OCI-LY1 (cell line): ENCODE measurements around the gene GRB10.

Experiments used
- H2AFZ ChIP-seq: fragments of 200-600 bp; sonication (generic), shearing (Covaris generic); 2 replicates; pipeline ENCODE4 v1.6.0; 2014; ENCODE audit warnings: antibody characterized with exemption, mild to moderate bottlenecking, low read length
- H3F3A ChIP-seq: fragments of 200-600 bp; sonication (generic), shearing (Covaris generic); 2 replicates; pipeline ENCODE4 v1.6.0; 2014; ENCODE audit warnings: mild to moderate bottlenecking, antibody characterized with exemption, low read length, moderate library complexity; ENCODE audit not compliant: insufficient read depth
- H3K27ac ChIP-seq: fragments of 200-600 bp; sonication (generic); 2 replicates; pipeline ENCODE4 v1.5.1; 2014; ENCODE audit warnings: low read length, mixed run types, mild to moderate bottlenecking, low read depth; ENCODE audit not compliant: poor library complexity, severe bottlenecking
- H3K27me3 ChIP-seq: fragments of 200-600 bp; sonication (generic); 2 replicates; pipeline ENCODE4 v1.6.0; 2014; ENCODE audit warnings: antibody characterized with exemption, mild to moderate bottlenecking, low read length, moderate library complexity; ENCODE audit not compliant: insufficient read depth
- H3K36me3 ChIP-seq: fragments of 200-600 bp; sonication (generic); 2 replicates; pipeline ENCODE4 v1.6.1; 2014; ENCODE audit warnings: mild to moderate bottlenecking, antibody characterized with exemption, low read length, moderate library complexity, mixed read lengths; ENCODE audit not compliant: insufficient read depth
- H3K4me1 ChIP-seq: fragments of 200-600 bp; sonication (generic); 2 replicates; pipeline ENCODE4 v1.5.1; 2014; ENCODE audit warnings: mild to moderate bottlenecking, low read length, moderate library complexity; ENCODE audit not compliant: insufficient read depth, severe bottlenecking
- H3K4me2 ChIP-seq: fragments of 200-600 bp; sonication (generic), shearing (Covaris generic); 2 replicates; pipeline ENCODE4 v1.6.1; 2014; ENCODE audit warnings: low read length
- H3K4me3 ChIP-seq: fragments of 200-600 bp; sonication (generic); 2 replicates; pipeline ENCODE4 v1.5.1; 2014; ENCODE audit warnings: low read length, low read depth, mild to moderate bottlenecking, mixed read lengths; ENCODE audit not compliant: poor library complexity, severe bottlenecking
- H3K79me2 ChIP-seq: fragments of 200-600 bp; shearing (Covaris generic); 2 replicates; pipeline ENCODE4 v1.6.1; 2016; ENCODE audit warnings: mixed run types, low read length, mixed read lengths; ENCODE audit not compliant: insufficient read depth
- H3K9ac ChIP-seq: fragments of 200-600 bp; sonication (generic), shearing (Covaris generic); 2 replicates; pipeline ENCODE4 v1.6.1; 2014; ENCODE audit warnings: mild to moderate bottlenecking, low read length, mixed read lengths
- H3K9me2 ChIP-seq: fragments of 200-600 bp; sonication (generic), shearing (Covaris generic); 2 replicates; pipeline ENCODE4 v1.6.1; 2014; ENCODE audit warnings: low read depth, mild to moderate bottlenecking, low read length, mixed read lengths
- H3K9me3 ChIP-seq: fragments of 200-600 bp; shearing (Covaris generic); 2 replicates; pipeline ENCODE4 v1.6.1; 2014; ENCODE audit warnings: low read length, mixed read lengths
- H4K20me1 ChIP-seq: fragments of 200-600 bp; sonication (generic), shearing (Covaris generic); 2 replicates; pipeline ENCODE4 v1.6.0; 2016; ENCODE audit warnings: mild to moderate bottlenecking, low read length; ENCODE audit not compliant: insufficient read depth
- CTCF ChIP-seq: fragments of 200-600 bp; sonication (generic), shearing (Covaris generic); IDR thresholded peaks from 2 replicates; pipeline ENCODE4 v1.5.1; 2017; ENCODE audit warnings: mild to moderate bottlenecking, antibody characterized with exemption, low read length, moderate library complexity, mixed read lengths
- EZH2 ChIP-seq: fragments of 200-600 bp; sonication (generic), shearing (Covaris generic); IDR thresholded peaks from 2 replicates; pipeline ENCODE4 v1.8.0; 2017; ENCODE audit warnings: borderline replicate concordance, mixed run types, mild to moderate bottlenecking, antibody characterized with exemption, low read length, moderate library complexity, mixed read lengths

GRB10 gene

GRCh38 chr7:50827281-50827680, 44.6 kb upstream of the GRB10 start:
- Histone ChIP-seq H3K4me1 (no peaks in the 10 kb centered on the region), H4K20me1 (no peaks in the 10 kb centered on the region), H3F3A (no peaks in the 10 kb centered on the region), H3K27me3 (0 out of 2 replicates have a peak, but pooled peaks cover 4% of the 10 kb centered on the region), H3K4me3 (no peak overlapping the region), H3K9me2 (no peaks in the 10 kb centered on the region), H3K79me2 (no peaks in the 10 kb centered on the region), H3K9me3 (no peaks in the 10 kb centered on the region), H3K27ac (no peak overlapping the region), H3K4me2 (no peak overlapping the region), H3K36me3 (no peaks in the 10 kb centered on the region), H2AFZ (no peak overlapping the region), H3K9ac (no peak overlapping the region)
- TF ChIP-seq CTCF (no peak), EZH2 (no peak)

- H3K4me3 ChIP-seq: no peak overlapping the region
- H3F3A ChIP-seq: no peaks in the 10 kb centered on the region
- H3K9me2 ChIP-seq: no peaks in the 10 kb centered on the region
- no peak overlapping the region for H3K9ac ChIP-seq
- H4K20me1 ChIP-seq: no peaks in the 10 kb centered on the region
- TF ChIP-seq CTCF (no peak), EZH2 (no peak)
- H2AFZ ChIP-seq: no peak overlapping the region
- no peak overlapping the region for H3K27ac ChIP-seq
- no peak overlapping the region for H3K4me2 ChIP-seq
- H3K4me1 ChIP-seq: no peaks in the 10 kb centered on the region
- H3K9me3 ChIP-seq: no peaks in the 10 kb centered on the region
- no peaks in the 10 kb centered on the region for H3K36me3 ChIP-seq
- H3K79me2 ChIP-seq: no peaks in the 10 kb centered on the region
- H3K27me3 ChIP-seq: 0 out of 2 replicates have a peak, but pooled peaks cover 4% of the 10 kb centered on the region
These were observed 43.9 kb upstream of the GRB10 start for GRCh38 chr7:50826371-50827172.

DNA sequence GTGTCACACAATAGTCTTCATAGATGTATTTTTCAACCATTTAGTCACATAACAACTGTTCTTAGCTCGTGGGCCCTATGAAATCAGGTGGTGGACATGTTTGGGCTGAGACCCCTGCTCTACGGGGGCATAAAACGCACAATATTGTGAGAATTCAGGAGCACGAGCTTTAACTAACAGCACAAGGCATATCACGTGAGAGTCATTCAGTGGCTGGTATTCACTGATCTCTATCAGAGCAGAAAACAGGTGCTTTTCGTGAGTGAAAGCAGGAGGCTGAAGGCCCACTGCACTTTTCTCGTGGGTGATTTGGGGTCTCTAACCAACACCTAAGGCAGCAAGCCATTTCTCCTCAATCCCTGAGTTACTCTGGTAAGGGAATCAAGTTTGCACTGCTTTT, 42.8 kb upstream of the GRB10 start:
- Histone ChIP-seq H3K36me3 (no peaks in the 10 kb centered on the region), H3K4me2 (no peak overlapping the region), H4K20me1 (no peaks in the 10 kb centered on the region), H3K9ac (no peak overlapping the region), H3F3A (no peaks in the 10 kb centered on the region), H3K27ac (no peak overlapping the region), H3K4me1 (no peaks in the 10 kb centered on the region), H3K9me3 (no peaks in the 10 kb centered on the region), H3K9me2 (no peaks in the 10 kb centered on the region), H3K4me3 (no peak overlapping the region), H2AFZ (no peak overlapping the region), H3K27me3 (0 out of 2 replicates have a peak, but pooled peaks cover 4% of the 10 kb centered on the region), H3K79me2 (no peaks in the 10 kb centered on the region)
- TF ChIP-seq CTCF (no peak), EZH2 (no peak)
